Posterior vena cava (tissue), 2 donors: ENCODE data around the gene SFMBT1. TPM values are rescaled to one million over a fixed set of nuclear protein-coding genes. Genes with fewer than 3 reads are reported as not detected.

Experiments
- DNase-seq: peaks from one replicate; pipeline ENCODE4 v3.0.0-alpha.2; 2020; ENCODE audit warnings: low spot score
- intact Hi-C, 2 donors: fragments of 100-400 bp; cut with DNase I; formaldehyde crosslinking; loops; one replicate each; pipeline versions ENCODE4 v1.14.1 to v1.14.2; 2022 to 2023
- total RNA-seq, 2 donors: library from RNA; stranded (reverse); fragmentation: NEBNext Ultra II Directional; extraction: Animal tissue kit (Norgen Biotek cat#: 25700); gene quantifications; one replicate each; pipeline ENCODE4 v1.2.1, GENCODE V29; 2021
- donor health status: DM: yes; HTN: yes; CAD: no.
- donor health status: DM: yes; HTN: yes; CAD: no.

The SFMBT1 gene
- total RNA-seq, 2 donors from 2014 or later, result 9.4 to 9.8 TPM

DNA sequence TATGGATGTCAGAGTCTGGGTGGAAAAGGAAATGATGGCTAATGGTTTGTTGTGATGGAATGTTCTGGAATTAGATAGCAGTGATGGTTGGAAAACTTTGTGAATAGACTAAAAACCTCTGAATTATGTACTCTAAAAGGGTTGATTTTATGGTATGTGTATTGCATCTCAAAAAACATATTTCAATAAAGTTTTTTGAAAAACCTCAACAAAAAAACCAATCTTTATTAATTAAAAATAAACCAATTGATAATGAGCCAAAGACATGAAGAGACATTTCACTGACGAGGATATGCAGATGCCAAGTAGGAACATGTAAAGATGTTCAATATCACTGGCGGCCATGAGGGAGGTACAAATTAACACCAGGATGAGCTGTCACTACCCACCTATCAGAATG lies 78.5 kb downstream of the SFMBT1 start:
- DNase-seq, result no peak
- intact Hi-C loops, result no loop called here

DNA sequence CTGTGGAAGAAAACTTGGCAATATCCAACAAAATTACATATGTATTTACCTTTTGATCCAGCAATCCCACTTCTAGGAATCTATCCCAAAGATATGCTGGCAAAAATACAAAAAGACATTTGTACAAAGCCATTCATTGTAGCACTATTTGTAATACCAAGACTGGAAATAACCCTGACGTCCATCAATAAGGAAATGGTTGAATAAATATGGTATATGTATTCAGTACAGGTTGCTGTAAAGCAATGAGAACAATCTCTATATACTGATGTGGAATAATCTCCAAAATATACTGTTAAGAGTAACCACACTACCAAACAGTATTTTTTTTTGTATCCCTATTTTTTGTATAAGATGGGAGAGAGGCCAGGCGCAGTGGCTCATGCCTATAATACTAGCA lies 83.7 kb downstream of the SFMBT1 start:
- intact Hi-C loops, result no loop called here
- no peak for DNase-seq

DNA sequence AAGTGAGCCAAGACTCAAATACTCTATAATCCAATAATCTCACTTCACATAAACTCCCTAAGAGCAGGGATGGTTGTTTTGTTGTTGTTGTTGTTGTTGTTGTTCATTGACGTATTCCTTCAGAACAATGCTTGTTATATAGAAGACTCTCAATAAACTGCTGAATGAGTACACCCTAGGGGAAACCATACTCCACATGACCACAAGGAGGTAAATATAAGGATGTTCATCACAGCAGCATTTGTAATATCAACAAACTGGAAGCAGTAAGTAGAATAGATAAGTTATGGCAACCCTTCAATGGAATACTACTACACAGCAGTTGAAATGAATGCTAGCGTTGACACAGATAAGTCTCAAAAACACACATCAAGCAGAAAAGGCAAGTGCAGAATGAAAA lies 86.1 kb downstream of the SFMBT1 start:
- intact Hi-C loops, result no loop called here

DNA sequence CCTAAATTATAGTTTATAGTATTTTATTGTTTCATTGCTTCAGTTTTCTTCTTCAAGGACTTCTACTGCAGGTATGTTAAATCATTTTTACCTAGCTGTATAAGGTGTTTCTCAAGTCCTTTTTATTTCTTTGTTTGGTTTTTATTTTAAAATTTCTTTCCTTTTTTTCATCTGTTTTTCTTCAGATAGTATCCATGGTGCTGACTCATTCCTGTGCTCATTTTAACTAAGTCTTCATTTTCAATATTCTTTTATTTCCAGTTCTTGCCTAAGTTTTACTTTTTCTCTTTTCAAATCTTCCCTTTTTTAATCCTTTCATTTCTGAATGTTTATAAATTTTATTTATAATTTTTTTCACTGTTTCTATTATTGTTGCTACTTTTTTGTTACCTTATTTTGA lies 106.3 kb downstream of the SFMBT1 start:
- intact Hi-C loops, result loop anchor here in 1 of 2 donors (10.0 kb wide), 3 partner anchors 85 to 195 kb away; no protein-coding TSS in a partner anchor
- DNase-seq, result no peak

More for the DNA sequence above, 86.1 kb downstream of the SFMBT1 start:
- no peak for DNase-seq

DNA sequence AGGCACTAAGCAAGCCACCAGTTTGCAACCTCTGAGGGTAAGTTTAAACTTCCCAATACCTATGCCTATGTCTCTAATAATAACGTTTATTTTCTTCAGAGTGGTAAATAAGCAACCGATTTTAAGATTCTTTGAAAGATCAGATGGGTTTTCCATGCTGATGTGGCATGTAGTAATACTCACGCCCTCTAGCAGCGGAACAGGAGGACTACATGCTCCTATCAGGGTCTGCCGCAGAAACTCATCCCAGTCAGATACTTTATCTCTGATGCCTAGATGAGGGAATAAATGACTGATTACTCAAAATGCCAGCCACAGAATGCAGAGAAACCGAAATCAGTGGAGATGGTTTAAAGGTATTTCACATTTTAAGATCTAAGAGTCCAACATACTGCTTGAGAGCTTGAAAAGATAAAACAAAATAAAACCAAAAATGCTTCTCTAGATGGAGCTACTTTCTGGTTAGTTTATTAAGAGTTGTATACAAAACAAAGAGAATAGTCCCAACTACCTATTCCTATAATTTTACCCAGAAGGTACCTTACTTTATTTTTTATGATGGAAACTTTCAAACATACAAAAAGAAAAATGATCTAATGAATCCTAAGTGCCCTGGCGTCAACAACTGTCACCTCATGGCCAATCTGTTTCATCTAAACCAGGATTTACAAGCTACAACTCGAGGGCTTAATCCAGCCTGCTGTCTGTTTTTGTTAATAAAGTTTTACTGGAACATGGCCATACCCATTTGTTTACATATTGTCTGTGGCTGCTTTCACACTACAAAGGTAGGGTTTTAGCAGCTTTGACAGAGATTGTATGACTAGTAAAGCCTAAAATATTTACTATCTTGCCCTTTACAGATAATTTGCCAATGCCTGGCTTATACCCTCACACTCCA lies 111.0 kb downstream of the SFMBT1 start:
- DNase-seq, result no peak
- intact Hi-C loops, result loop anchor here in 1 of 2 donors (10.0 kb wide), 3 partner anchors 80 to 190 kb away; no protein-coding TSS in a partner anchor

DNA sequence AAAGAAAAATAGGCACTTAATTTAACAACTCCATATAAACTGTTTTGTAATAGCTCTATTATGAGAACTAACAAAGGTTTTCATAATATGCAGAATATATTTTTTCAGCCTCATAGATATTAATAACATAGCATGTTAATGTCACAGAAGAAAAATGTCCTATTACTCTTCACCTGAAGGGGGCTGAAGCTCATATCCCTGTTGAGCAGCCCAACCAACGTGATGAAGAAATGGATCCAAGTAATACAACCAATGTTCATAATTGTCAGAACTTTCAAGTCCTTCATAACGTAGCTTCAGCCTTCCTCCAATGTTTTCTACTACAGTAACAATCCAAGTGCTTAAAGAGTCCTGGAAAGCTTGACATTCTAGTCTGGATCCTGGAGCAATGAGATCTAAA lies 114.0 kb downstream of the SFMBT1 start:
- DNase-seq, result no peak
- intact Hi-C loops, result loop anchor here in 1 of 2 donors (10.0 kb wide), 3 partner anchors 77 to 187 kb away; no protein-coding TSS in a partner anchor

DNA sequence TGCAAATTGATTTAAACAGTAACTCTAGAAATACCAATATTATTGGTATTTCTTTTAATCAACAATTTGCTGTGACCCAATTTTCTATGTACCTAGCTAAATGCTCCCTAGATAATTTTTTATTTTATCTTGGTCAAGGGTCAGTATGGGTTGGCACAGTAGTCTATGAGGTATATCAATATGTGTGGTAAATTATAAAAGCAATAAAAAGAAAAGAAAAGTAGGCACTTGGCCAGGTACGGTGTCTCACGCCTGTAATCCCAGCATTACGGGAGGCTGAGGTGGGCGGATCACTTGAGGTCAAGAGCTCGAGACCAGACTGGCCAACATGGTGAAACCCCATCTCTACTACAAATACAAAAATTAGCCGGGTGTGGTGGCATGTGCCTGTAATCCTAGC lies 114.5 kb downstream of the SFMBT1 start:
- intact Hi-C loops, result loop anchor here in 1 of 2 donors (10.0 kb wide), 3 partner anchors 77 to 187 kb away; no protein-coding TSS in a partner anchor
- DNase-seq, result no peak

DNA sequence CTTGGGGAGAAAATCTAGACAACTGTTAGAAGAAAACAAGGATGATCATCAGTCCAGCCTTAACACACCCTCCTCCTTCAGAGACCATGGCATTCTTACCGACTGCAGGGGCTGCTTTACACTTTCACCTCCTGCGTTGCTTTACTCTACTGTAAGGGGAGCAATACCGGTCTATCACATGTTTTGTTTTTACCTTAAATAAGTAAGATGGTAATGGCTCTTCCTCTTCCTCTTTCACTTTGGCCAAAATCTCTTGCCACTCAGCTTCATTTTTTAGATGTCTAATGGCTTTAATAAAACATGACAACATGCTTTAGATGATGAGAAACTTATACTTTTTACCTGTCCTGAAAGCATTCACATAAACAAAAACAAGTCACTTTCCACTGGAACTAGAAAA lies 115.1 kb downstream of the SFMBT1 start:
- intact Hi-C loops, result loop anchor here in 1 of 2 donors (10.0 kb wide), 3 partner anchors 76 to 186 kb away; no protein-coding TSS in a partner anchor
- DNase-seq, result no peak

DNA sequence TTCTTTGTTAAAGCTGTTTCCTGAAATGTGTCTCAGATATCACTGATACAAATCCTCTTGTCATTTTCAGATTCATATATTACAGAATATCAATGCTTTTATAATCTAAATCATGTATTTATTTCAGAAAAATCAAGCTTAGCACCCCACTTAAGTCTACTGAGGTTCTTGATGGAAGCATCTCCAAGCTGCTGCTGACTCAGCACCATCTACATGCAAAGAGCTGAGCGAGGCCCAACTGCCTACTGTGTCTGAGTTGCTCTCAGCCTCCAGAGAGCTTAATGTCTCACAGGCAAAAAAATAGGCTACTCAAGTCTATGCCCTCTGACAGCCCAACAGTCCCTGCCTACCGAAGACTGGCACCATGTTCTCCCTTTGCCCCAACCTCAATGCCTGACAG lies 119.3 kb downstream of the SFMBT1 start:
- DNase-seq, result no peak
- intact Hi-C loops, result loop anchor here in 1 of 2 donors (10.0 kb wide), 1 partner anchor 72 kb away; no protein-coding TSS in a partner anchor

DNA sequence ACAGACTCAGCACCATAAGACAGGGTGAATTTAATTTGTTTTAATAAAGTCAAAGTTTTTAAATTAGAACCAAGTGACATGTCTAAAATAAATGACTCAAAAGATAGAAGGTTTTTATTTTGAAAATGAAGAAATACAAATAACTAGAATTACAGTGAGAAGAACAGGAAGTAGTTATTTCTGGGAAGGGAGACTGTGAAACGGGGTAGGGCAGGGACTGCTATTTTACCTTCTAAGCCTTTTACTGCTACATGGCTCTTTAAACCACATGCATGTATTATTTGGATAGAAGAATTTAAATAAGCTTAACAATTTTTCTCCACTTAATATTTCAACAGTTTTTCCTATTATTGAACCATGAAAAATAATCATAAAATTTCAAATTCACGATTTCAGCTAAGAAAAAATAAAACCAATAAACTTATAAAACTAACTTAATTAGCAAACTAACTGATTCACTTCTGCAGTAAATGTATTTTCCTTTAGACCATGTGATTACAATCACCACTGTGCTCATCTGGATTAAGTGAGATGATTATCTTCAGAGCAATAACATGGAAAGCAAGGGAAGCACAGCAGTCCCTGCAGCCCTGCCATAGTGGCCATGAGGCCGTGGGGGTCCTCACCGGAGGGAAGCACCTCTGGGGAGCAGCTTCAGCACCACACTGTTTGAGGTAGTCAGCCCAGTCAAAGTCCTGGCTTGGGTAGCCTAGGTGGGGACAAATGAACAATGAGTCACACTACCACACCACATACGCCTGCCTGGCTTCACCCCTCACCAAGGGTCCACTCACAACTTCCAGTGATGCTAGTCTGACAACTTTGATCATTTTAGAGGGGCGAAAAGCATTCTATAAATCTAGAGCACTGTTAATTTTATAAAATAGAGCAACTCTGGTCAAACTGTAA lies 120.2 kb downstream of the SFMBT1 start:
- intact Hi-C loops, result loop anchor here in 1 of 2 donors (10.0 kb wide), 1 partner anchor 71 kb away; no protein-coding TSS in a partner anchor
- no peak for DNase-seq

DNA sequence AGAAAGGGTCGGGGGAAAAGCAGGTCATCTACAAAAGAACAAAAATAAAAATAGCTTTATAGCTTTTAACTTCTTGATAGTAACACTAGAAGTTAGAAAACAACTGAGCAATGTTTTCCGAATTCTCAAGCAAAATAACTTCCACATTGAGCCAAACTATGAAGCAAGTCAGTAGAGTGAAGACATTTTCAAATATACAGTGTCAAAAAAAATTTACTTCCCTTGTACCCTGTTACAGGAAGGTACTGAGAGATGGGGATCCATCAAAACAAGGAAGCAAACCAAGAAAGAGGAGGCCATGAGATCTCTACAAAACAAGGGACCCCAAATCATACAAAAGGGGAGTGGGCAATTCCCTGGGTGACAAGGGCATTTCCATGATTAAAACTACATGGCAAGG lies 121.9 kb downstream of the SFMBT1 start:
- intact Hi-C loops, result loop anchor here in 1 of 2 donors (10.0 kb wide), 1 partner anchor 69 kb away; no protein-coding TSS in a partner anchor
- DNase-seq, result no peak

DNA sequence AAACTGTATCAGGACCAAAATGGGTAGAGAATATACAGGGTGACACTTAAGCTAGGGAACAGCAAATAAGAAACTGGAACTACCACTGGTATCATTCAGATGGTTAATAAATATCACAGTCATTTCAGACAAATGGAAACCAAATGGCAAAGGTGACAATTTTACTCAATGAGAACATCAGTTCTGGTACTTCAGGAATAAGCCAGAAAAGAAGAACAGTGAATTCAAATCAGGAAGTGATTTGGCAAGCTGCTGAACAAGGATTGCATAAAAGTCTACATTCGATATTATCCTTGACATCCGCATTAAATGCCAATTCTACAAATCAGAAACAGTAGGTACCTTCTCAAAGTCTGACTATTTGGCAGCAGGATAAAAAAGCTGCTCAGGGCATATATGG lies 125.0 kb downstream of the SFMBT1 start:
- intact Hi-C loops, result loop anchor here in 1 of 2 donors (10.0 kb wide), 1 partner anchor 66 kb away; no protein-coding TSS in a partner anchor
- DNase-seq, result no peak

DNA sequence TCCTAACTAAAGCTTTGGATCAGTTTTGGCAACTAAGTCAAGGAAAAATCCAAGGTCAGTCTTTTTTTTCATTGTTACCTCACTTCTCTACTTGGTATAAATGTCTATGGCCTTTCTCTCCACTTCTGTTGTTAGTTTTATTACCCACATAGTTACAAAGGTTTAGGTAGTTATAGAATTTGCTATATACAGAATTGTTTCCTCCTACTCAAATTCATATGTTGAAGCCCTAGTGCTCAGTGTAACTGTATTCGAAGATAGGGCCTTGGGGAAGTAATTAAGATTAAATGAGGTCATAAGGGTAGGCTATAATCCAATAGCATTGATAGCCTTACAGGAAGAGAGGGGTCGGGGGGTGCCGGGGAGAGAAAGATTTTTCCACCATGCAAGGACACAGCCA lies 128.8 kb downstream of the SFMBT1 start:
- intact Hi-C loops, result no loop called here
- DNase-seq, result no peak

DNA sequence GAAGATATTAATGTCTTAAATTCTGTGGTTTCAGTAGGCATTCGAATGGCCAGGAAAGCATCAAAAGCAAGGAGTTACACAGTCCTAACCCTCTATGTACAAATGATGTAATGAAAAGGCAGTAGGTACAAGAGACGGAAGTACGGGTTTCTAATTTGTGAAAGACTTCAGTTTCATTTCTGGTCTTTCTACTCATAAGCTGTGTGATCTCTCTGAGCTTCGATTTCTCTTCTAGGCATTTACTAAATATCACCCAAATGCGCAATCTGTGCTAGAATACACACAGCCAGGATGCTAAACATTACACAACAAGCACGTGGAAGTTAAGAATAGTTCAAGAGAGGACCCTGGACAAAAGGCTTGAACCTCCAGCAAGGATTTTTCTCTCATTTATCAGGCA lies 130.6 kb downstream of the SFMBT1 start:
- DNase-seq, result no peak
- intact Hi-C loops, result no loop called here

DNA sequence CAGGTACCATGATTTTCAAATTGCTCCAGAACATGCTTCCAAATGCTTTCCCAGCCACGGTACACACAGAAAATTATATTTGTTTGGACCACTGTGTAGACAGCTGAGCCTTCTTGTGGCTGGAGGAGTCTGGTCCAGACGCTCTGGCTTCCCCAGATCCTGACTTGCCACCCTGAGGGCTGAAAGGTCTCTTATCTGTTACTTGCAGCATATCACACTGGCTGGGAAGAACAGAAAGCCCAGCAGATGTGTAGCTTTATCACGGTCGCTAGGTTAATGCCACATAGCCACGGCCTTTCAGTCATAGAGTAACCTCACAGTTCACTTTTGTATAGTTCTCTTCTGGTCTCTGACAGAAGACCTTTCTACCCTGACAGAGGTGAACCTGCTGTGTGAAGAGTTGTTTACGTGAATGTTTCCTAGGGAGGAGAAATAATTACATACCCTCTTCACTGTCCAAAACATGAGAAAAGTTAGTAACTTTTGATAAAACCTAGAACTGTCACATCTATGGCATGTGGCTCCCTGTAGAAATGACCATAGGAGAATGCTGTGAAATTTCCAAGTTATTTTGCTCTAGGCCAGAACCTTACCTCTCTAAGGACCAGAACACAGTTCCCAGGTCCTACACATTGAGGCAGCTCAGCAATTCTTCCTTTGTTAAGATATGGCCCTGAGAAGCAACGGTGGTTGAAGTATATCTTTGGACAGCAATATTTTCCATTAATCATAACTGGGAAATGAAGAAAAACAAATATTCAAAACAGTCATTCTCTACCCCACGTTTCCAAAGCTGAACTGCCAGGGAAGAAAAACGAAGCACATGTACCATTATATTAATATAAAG lies 132.8 kb downstream of the SFMBT1 start:
- intact Hi-C loops, result no loop called here
- no peak for DNase-seq

DNA sequence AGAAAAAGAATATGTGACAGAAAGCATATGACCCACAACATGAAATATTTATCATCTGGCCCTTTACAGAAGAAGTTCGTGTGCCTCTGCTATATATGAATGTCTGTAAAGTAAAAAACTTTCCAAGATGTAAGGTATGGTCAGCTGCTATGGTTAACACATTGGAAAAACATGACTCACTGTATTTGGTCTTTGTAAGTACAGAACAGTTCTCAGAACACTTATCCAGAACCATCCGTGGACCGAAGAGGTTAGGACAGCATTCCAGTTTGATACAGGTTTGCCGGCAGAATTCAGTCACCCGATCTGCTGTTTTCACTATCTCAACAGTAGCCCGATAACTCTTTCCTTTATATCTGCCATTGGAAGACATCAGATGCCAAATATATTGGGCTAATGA lies 135.1 kb downstream of the SFMBT1 start:
- no peak for DNase-seq
- intact Hi-C loops, result no loop called here

DNA sequence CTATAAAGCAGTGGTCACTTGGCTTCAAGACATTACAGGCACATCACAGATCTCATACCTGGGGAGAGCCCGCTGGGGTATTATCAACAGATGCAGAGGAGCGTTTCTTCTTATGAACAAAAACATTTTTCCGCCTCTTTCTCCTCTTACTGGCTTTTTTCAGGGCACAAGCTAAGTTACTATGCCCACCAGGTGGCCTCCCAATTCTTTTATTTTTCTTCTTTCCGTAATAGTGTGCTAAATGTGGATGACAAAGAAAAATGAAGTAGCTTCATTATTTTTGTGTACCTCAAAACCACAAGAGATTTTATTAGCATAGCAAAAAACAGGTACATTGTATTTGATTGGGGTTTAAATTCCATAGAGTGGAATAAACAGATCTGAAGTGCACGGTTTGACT lies 138.4 kb downstream of the SFMBT1 start:
- DNase-seq, result no peak
- intact Hi-C loops, result no loop called here

DNA sequence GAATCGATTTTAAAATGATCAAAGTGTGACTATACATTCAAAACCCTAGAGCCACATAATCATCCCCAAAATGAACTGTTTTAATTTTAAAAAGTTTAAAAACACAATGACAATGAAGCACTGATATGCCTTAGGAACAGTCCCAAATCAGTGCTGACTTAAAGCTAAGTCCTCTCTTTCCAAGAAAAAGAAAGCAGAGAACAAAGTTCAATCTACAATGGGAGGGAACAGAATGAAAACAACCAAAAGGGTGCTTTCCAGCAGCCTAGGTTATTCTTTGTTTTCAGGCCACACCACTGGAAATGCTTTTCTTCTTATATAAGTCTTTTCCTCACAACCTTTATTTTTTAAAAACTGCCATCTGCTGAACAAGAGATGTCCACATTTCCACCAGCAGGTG lies 141.3 kb downstream of the SFMBT1 start:
- DNase-seq, result no peak
- intact Hi-C loops, result no loop called here

DNA sequence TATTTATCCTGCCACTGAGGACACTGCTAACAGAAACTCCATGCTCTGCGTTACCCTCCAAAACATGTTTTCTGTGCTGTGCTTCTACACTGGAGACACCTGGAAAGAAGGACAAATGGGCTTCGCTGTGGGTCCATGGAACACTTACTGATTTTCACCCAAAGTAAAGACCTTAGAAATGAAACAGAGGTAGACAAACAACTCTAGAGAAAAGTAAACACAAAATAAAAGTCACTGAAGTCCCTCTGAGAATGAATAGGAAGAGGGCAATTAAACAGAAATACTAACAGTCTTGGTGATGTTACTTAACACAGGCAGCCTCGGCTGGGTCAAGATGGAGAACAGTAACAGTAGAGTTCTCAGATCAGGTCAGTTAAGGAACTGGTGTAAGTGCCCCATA lies 141.9 kb downstream of the SFMBT1 start:
- no peak for DNase-seq
- intact Hi-C loops, result no loop called here
